Subcutaneous adipose tissue (tissue), 4 donors: ENCODE data around the gene EYA2. TPM values are rescaled to one million over a fixed set of nuclear protein-coding genes. Genes with fewer than 3 reads are reported as not detected.

Experiments
- total RNA-seq, 4 donors: library from RNA; depleted of rRNA; stranded (reverse); fragments of >200 nt; gene quantifications; one replicate each; pipeline ENCODE4 v1.1.0, GENCODE V29; 2016
- TF ChIP-seq, protein P1 (sequence below): fragments of 450-650 bp; IDR thresholded peaks from one replicate; pipeline ENCODE4 v1.5.1; 2016; ENCODE audit warnings: low read depth, mild to moderate bottlenecking, control low read depth, antibody characterized with exemption, moderate library complexity

The EYA2 gene
- total RNA-seq, 4 donors from 2014 or later, result 1.3 to 4.7 (median 2.8) TPM

- TF ChIP-seq, protein P1, sequence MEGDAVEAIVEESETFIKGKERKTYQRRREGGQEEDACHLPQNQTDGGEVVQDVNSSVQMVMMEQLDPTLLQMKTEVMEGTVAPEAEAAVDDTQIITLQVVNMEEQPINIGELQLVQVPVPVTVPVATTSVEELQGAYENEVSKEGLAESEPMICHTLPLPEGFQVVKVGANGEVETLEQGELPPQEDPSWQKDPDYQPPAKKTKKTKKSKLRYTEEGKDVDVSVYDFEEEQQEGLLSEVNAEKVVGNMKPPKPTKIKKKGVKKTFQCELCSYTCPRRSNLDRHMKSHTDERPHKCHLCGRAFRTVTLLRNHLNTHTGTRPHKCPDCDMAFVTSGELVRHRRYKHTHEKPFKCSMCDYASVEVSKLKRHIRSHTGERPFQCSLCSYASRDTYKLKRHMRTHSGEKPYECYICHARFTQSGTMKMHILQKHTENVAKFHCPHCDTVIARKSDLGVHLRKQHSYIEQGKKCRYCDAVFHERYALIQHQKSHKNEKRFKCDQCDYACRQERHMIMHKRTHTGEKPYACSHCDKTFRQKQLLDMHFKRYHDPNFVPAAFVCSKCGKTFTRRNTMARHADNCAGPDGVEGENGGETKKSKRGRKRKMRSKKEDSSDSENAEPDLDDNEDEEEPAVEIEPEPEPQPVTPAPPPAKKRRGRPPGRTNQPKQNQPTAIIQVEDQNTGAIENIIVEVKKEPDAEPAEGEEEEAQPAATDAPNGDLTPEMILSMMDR, result no peak
These were observed 121.5 kb downstream of the EYA2 start for GRCh38 chr20:47016068-47016664.

GRCh38 chr20:47018381-47018780 is 123.7 kb downstream of the EYA2 start:
- TF ChIP-seq, protein P1, result no peak

GRCh38 chr20:47019121-47019824 is 124.6 kb downstream of the EYA2 start:
- TF ChIP-seq, protein P1, result no peak

DNA sequence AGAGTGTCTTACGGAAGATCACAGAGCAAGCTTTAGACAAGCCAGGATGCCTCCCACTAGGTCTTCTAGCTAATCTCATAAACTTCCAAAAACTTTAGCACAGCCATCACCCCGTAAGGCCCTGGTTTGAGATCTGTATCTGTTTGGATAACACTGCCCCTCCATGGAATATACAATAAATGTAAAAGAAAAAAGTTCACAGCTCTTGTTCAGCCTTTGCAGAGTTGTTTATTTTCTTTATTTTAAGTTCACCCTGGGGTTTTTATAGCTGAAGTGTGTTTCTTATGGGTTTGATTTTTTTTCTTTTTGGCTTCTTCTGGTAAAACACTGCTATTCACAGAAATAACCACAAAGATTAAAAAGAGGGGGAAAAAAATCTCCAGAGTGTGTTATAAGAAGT is 125.6 kb downstream of the EYA2 start:
- TF ChIP-seq, protein P1, result no peak

DNA sequence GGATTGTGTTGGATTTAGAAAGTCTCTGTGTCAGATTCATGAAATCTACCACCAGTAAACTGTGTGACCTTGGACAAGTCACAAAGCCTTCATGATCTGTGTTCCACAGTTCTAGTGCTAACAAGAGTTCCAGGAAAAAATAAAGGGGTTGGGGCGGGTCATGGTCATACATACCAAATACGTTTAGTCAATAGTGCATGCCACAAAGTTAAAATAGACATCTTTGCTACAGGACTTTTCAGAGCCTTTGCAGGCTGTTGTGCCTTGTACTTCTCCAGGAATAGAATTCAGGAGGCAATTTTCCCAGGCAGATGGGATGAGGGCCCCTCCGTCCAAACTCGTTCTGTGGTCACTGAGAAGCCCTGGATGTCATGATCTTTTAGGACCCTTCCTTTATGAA is 127.2 kb downstream of the EYA2 start:
- TF ChIP-seq, protein P1, result no peak

DNA sequence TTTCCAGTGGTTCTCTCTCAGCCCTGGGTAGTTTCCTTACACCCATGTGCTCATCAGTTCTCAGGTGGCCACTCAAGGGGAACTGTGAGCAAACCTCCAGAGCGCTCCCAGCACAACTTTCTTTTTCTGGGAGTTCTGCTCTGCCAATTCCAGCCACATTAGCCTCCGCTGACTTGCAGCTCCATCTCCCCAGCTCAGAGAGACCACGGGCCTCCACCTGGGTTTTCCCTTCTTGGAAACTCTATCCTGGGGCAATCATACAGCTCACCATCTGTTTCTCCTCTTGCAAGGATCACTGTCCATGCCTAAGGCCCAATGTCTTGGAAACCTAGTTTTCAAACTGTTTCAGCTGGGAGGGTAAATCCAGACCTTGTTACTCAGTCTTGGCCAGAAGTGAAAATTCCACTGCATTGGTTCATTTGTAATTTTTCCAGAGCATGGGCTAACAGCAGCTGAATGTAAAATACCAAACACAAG is 129.9 kb downstream of the EYA2 start:
- TF ChIP-seq, protein P1, result no peak

DNA sequence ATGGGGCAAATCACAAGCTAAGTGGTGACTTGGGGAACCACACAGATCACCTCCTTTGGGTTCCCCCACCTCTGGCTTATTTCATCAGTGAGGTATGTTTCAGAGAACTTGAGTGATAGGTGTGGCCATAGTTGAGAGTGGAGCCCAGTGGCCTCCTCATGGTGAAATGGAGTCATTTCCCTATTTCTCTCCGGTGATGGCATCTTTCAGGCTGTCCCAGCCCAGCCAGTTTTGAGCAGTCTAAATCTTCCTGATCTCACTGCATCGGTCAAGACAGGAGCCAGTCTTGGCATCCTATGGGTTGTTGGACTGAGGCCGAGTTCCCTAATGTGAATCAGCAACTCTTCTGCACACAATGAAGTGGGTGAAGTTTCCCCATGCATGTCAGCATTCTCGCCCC is 132.4 kb downstream of the EYA2 start:
- TF ChIP-seq, protein P1, result no peak
